Dedifferentiated amniotic fluid mesenchymal stem cell (primary cell): ENCODE data around the gene NUDT6.
"Not testable (repeated sequence)": the region's sequence is repeated elsewhere in the genome, so short reads cannot be mapped to it uniquely, and the experiment has no call there.

Experiments
- DNase-seq: peaks from one replicate; pipeline ENCODE4 v3.0.0-alpha.2; 2016; ENCODE audit errors: extremely low spot score

NUDT6 gene

GRCh38 chr4:122921971-122922876, at the start of gene NUDT6:
TSS of gene NUDT6 (minus strand) at chr4:122922597. CDS start at chr4:122922572, 25 bp downstream.
- peak; percentile 30 for DNase-seq

GRCh38 chr4:122968227-122968812, 45.9 kb upstream of the NUDT6 start:
- DNase-seq: no peak

- DNase-seq: no peak
These were observed 44.8 kb upstream of the NUDT6 start for GRCh38 chr4:122967231-122967630.

- DNase-seq: no peak
These were observed 43.8 kb upstream of the NUDT6 start for GRCh38 chr4:122966201-122966600.

- DNase-seq: no peak
These were observed 40.8 kb upstream of the NUDT6 start for GRCh38 chr4:122963216-122963615.

GRCh38 chr4:122960611-122961000, 38.2 kb upstream of the NUDT6 start:
- DNase-seq: no peak

- DNase-seq: no peak
These were observed 37.7 kb upstream of the NUDT6 start for GRCh38 chr4:122959981-122960610.

GRCh38 chr4:122959441-122959840, 37.0 kb upstream of the NUDT6 start:
- DNase-seq: no peak

- DNase-seq: no peak
These were observed 36.1 kb upstream of the NUDT6 start for GRCh38 chr4:122958505-122958904.

- DNase-seq: no peak
These were observed 31.5 kb upstream of the NUDT6 start for GRCh38 chr4:122953924-122954323.

GRCh38 chr4:122952028-122952427, 29.6 kb upstream of the NUDT6 start:
- no peak for DNase-seq

- no peak for DNase-seq
These were observed 26.3 kb upstream of the NUDT6 start for GRCh38 chr4:122948671-122949070.

GRCh38 chr4:122946142-122946541, 23.7 kb upstream of the NUDT6 start:
- no peak for DNase-seq

GRCh38 chr4:122945136-122945535, 22.7 kb upstream of the NUDT6 start:
- DNase-seq: not testable (repeated sequence)

GRCh38 chr4:122932763-122933162, 10.4 kb upstream of the NUDT6 start:
- DNase-seq: no peak

GRCh38 chr4:122930862-122931261, 8.5 kb upstream of the NUDT6 start:
- peak; percentile 47 for DNase-seq

- DNase-seq: no peak
These were observed 6.5 kb upstream of the NUDT6 start for GRCh38 chr4:122928930-122929329.

GRCh38 chr4:122922877-122923511, 597 bp upstream of the NUDT6 start:
- DNase-seq: peak; percentile 67

- no peak for DNase-seq
These were observed 1.1 kb downstream of the NUDT6 start for GRCh38 chr4:122921300-122921699.

GRCh38 chr4:122920473-122920872, 1.9 kb downstream of the NUDT6 start:
- no peak for DNase-seq

- DNase-seq: no peak
These were observed 4.7 kb downstream of the NUDT6 start for GRCh38 chr4:122917731-122918130.

- DNase-seq: no peak
These were observed 7.5 kb downstream of the NUDT6 start for GRCh38 chr4:122914938-122915337.
